Smooth muscle cell (in vitro differentiated cells): ENCODE results near the gene TSEN2. TPM values are rescaled to one million over a fixed set of nuclear protein-coding genes. Genes with fewer than 3 reads are reported as not detected.

Source experiments
- DNase-seq: peaks from one replicate; lab custom pipeline; 2025; ENCODE audit not compliant: unreplicated experiment; lab: John Stamatoyannopoulos, UW
- H2AFZ ChIP-seq: fragments of 200-600 bp; sonication (generic); 2 replicates; pipeline ENCODE4 v1.6.0; 2016; ENCODE audit warnings: antibody characterized with exemption, low read depth, mild to moderate bottlenecking
- H3F3A ChIP-seq: fragments of 200-600 bp; sonication (generic); 2 replicates; pipeline ENCODE4 v1.6.0; 2017; ENCODE audit warnings: antibody characterized with exemption, low read depth
- H3K27ac ChIP-seq: fragments of 200-600 bp; sonication (generic); 2 replicates; pipeline ENCODE4 v1.5.1; 2016; ENCODE audit warnings: low read depth, mild to moderate bottlenecking
- H3K27me3 ChIP-seq: fragments of 200-600 bp; sonication (generic); 2 replicates; pipeline ENCODE4 v1.6.1; 2016; ENCODE audit warnings: low read depth, mild to moderate bottlenecking
- H3K36me3 ChIP-seq: fragments of 200-600 bp; sonication (generic); 2 replicates; pipeline ENCODE4 v1.5.1; 2016; ENCODE audit warnings: low read depth
- H3K4me1 ChIP-seq: fragments of 200-600 bp; sonication (generic); 2 replicates; pipeline ENCODE4 v1.5.1; 2016; ENCODE audit warnings: low read depth
- H3K4me2 ChIP-seq: fragments of 200-600 bp; sonication (generic); 2 replicates; pipeline ENCODE4 v1.6.0; 2016; ENCODE audit warnings: mild to moderate bottlenecking
- H3K4me3 ChIP-seq: fragments of 200-600 bp; sonication (generic); 2 replicates; pipeline ENCODE4 v1.5.1; 2016; ENCODE audit warnings: mild to moderate bottlenecking
- H3K79me2 ChIP-seq: fragments of 200-600 bp; sonication (generic); 2 replicates; pipeline ENCODE4 v1.6.0; 2016; ENCODE audit warnings: low read depth, mild to moderate bottlenecking
- H3K9ac ChIP-seq: fragments of 200-600 bp; sonication (generic); 2 replicates; pipeline ENCODE4 v1.6.0; 2016; ENCODE audit warnings: low read depth
- H3K9me3 ChIP-seq: fragments of 200-600 bp; sonication (generic); replicated peaks from 2 replicates; pipeline ENCODE4 v1.5.1; 2016; ENCODE audit warnings: low read depth
- H4K20me1 ChIP-seq: fragments of 200-600 bp; sonication (generic); 2 replicates; pipeline ENCODE4 v1.6.0; 2016; ENCODE audit warnings: low read depth
- WGBS: methylation state at CpG from one replicate; pipeline ENCODE4 v1.1.7; 2016; ENCODE audit warnings: low lambda C conversion rate; 5-methylcytosine and 5-hydroxymethylcytosine counted together
- polyA plus RNA-seq: library from polyadenylated mRNA; unstranded; fragments of >200 nt; fragmentation: Nextera tagmentation; extraction: Ambion mirVana; gene quantifications from 2 replicates; pipeline ENCODE4 v1.2.1, GENCODE V29; 2016
- small RNA-seq: library from RNA; depleted of rRNA; stranded (forward); fragments of <200 nt; gene quantifications from one replicate; pipeline ENCODE3, GENCODE V24; 2014
- total RNA-seq: library from RNA; depleted of rRNA; stranded (reverse); fragments of >200 nt; gene quantifications from 2 replicates; pipeline ENCODE4 v1.2.3, GENCODE V29; 2014
- TF ChIP-seq, protein P1 (sequence below): fragments of 200-600 bp; sonication (generic); IDR thresholded peaks from 2 replicates; pipeline ENCODE4 v1.5.1; 2017; ENCODE audit warnings: borderline replicate concordance, mild to moderate bottlenecking, antibody characterized with exemption; ENCODE audit not compliant: insufficient read depth, poor library complexity, severe bottlenecking

Gene TSEN2
- total and polyA plus RNA-seq, 2 experiments from 2014 or later, result 3.6 to 3.9 TPM

DNA sequence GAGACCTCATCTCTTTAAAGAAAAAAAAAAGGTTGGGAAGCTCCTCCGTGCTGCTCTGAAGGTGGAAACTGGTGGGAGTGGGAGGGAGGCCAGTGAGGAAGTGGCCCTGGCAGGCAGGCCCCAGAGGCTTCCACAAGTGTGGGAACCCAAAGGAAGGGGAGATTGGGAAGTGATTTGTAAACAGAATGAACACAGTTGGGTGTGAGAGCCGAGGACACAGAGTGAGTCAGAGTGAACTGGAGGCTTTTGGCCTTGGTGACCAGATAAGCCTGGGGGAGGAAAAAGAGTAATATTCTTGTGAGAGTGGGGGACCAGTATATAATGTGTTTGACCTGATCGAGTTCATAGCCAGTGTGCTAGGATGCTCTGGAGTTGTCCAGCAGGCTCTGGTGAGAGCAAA lies 95.6 kb downstream of the TSEN2 start:
- Histone ChIP-seq H3K4me3 (no peak overlapping the region), H3K36me3 (peaks cover 17% of the 10 kb centered on the region), H3K4me2 (no peak overlapping the region), H3K4me1 (no peaks in the 10 kb centered on the region), H3K27me3 (no peaks in the 10 kb centered on the region), H4K20me1 (peaks cover 65% of the 10 kb centered on the region), H3K9ac (no peak overlapping the region), H3F3A (no peaks in the 10 kb centered on the region), H3K9me3 (no peaks in the 10 kb centered on the region), H2AFZ (no peak overlapping the region), H3K79me2 (no peaks in the 10 kb centered on the region), H3K27ac (no peak overlapping the region)
- WGBS, result 67% methylated on average over 3 of the region's 3 CpGs
- TF ChIP-seq, protein P1, sequence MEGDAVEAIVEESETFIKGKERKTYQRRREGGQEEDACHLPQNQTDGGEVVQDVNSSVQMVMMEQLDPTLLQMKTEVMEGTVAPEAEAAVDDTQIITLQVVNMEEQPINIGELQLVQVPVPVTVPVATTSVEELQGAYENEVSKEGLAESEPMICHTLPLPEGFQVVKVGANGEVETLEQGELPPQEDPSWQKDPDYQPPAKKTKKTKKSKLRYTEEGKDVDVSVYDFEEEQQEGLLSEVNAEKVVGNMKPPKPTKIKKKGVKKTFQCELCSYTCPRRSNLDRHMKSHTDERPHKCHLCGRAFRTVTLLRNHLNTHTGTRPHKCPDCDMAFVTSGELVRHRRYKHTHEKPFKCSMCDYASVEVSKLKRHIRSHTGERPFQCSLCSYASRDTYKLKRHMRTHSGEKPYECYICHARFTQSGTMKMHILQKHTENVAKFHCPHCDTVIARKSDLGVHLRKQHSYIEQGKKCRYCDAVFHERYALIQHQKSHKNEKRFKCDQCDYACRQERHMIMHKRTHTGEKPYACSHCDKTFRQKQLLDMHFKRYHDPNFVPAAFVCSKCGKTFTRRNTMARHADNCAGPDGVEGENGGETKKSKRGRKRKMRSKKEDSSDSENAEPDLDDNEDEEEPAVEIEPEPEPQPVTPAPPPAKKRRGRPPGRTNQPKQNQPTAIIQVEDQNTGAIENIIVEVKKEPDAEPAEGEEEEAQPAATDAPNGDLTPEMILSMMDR, result no peak
- no peak for DNase-seq

DNA sequence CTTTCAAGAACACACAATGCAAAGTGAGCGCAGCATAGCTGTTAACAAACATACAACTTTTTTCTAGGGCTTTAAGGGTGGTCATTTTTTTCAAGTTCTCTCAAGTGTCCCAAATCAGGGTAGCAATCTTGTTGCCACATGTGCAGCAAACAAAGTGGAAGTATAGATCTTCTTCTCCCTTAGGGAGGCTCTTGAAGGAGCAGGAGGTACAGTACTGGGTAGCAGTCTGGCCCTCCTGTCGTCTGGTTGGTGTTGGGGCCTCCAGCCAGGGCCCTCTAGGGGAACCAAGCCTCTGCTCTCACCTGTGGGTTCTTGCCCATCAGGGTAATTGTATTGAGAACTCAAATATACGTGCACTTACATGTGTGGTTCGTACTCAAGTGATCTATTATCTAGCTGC lies 98.5 kb downstream of the TSEN2 start:
- Histone ChIP-seq H3K9me3 (no peaks in the 10 kb centered on the region), H3K4me1 (no peaks in the 10 kb centered on the region), H3K4me3 (no peak overlapping the region), H3K4me2 (no peak overlapping the region), H3K36me3 (peaks cover 12% of the 10 kb centered on the region), H3K79me2 (no peaks in the 10 kb centered on the region), H3F3A (no peaks in the 10 kb centered on the region), H4K20me1 (peaks cover 74% of the 10 kb centered on the region), H3K27ac (no peak overlapping the region), H3K27me3 (no peaks in the 10 kb centered on the region), H2AFZ (no peak overlapping the region), H3K9ac (no peak overlapping the region)
- TF ChIP-seq, protein P1, result no peak
- WGBS, result 98% methylated on average over 4 of the region's 4 CpGs
- DNase-seq, result no peak

Small RNA genes lying within 50 kb of the gene (small RNA-seq; reads per million reads assigned to genes)
- gene RF00017, result not detected
- not detected for gene RNA5SP123
- not detected for gene RNU6-377P

Other genes starting within 250 kb of the TSEN2 start
- gene PPARG, start 195.4 kb upstream of the TSEN2 start, total RNA-seq, result 8.5 and 10.2 TPM in 2 replicates
- gene PPARG, start 195.4 kb upstream of the TSEN2 start, polyA plus RNA-seq, result 1.5 and 7.8 TPM in 2 replicates
- not detected in 2 replicates for gene MKRN2OS, start 61.0 kb downstream of the TSEN2 start, total RNA-seq
- 1.1 TPM in 1 of 2 replicates, not detected in the other for gene MKRN2OS, start 61.0 kb downstream of the TSEN2 start, polyA plus RNA-seq
- 29.3 and 40.1 TPM in 2 replicates for gene MKRN2, start 72.6 kb downstream of the TSEN2 start, total RNA-seq
- 36.6 and 38.3 TPM in 2 replicates for gene MKRN2, start 72.6 kb downstream of the TSEN2 start, polyA plus RNA-seq
- gene RAF1, start 179.6 kb downstream of the TSEN2 start, total RNA-seq, result 72.2 and 75.4 TPM in 2 replicates
- 48.4 and 54.0 TPM in 2 replicates for gene RAF1, start 179.6 kb downstream of the TSEN2 start, polyA plus RNA-seq